ENCODE data around the gene POLE.

- TF ChIP-seq CTCF (IDR thresholded peaks at IDR 0.05; ENCODE audit: low read depth, low read length, missing input control) = no peak
- no peak for TF ChIP-seq FOXA1 (IDR thresholded peaks at IDR 0.05)
- no peak for TF ChIP-seq ZBTB33 (IDR thresholded peaks at IDR 0.05)
- TF ChIP-seq REST (IDR thresholded peaks at IDR 0.05) = no peak
- TF ChIP-seq TAF1 (conservative IDR thresholded peaks at IDR 0.05) = no peak
- no peak for TF ChIP-seq HNF4A (conservative IDR thresholded peaks at IDR 0.05)
These were observed 11.2 kb downstream of the POLE start for GRCh38 chr12:132675757-132676432.
